Stimulated activated CD8-positive, alpha-beta memory T cell treated with anti-CD3 and anti-CD28 coated beads, Interleukin-15, amount 100 ng/mL, for 1 hour (primary cell): ENCODE results near the gene SCNM1.
"Not testable (repeated sequence)": the region's sequence is repeated elsewhere in the genome, so short reads cannot be mapped to it uniquely, and the experiment has no call there.

Source experiments
- DNase-seq: peaks from one replicate; pipeline ENCODE4 v3.0.0-alpha.2; 2020; ENCODE audit warnings: low read depth

The SCNM1 gene

DNA sequence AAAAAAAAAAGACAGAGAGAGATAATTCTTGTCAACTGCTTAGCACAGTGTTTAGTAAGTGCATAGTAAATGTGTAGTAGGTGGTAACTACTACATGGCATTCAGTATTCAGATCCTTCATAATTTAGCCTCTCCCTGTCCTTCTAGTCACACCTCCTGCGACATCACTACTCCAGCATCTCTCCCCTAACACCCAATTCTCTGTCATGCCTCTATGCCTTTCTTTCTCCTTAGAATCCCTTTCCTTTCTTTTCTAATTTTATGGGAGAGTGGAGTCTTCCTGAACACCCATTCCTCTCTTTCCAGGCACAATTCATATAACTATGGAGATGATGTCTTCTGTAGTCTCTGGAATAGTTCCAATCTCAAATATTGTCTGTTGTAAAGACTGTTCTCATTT, 27.9 kb downstream of the SCNM1 start:
- no peak for DNase-seq

GRCh38 chr1:151194894-151195594, 29.1 kb downstream of the SCNM1 start:
- DNase-seq = not testable (repeated sequence)

GRCh38 chr1:151196292-151196800, 30.4 kb downstream of the SCNM1 start:
- peak; percentile 31 for DNase-seq

GRCh38 chr1:151197863-151198253, 31.9 kb downstream of the SCNM1 start:
- no peak for DNase-seq

- DNase-seq = peak; percentile 99
These were observed 32.5 kb downstream of the SCNM1 start, which contains the start of gene PIP5K1A for GRCh38 chr1:151198254-151199127. PIP5K1A (plus strand) TSS chr1:151198552; CDS start chr1:151198997, 445 bp downstream.

DNA sequence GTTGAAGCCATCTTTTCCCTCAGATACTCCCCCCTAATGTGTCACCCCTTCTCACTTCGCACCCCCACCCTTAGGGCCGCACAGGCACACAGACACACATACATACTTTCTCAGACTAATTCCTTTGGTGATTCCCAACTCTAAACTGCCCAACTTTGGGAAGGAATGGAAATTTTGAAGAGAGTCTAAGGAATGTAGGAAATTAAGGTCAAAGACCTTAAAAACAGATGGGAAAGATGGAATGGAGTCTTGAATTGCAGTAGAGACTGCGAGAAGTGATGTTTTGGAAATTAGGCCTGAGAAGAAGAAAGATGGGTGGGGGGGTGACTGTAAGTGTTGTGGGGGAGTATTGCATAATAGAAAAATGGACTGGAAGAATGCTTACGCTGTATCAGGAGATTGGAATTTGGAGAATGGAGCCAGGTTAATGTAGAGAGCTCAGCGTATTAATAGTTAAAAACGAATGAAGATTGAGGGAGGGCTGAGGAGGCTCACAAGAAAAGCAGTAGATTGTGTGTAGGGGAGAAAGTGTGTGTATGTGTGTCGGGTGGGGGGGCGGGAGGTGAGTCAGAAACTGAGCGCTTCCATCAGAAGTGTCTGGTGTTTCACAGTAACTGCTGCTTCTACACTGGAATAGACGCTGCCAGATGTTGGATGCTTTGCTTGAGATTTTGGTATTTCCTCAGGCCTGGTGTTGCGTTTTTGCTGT, 34.1 kb downstream of the SCNM1 start:
- DNase-seq = no peak

DNA sequence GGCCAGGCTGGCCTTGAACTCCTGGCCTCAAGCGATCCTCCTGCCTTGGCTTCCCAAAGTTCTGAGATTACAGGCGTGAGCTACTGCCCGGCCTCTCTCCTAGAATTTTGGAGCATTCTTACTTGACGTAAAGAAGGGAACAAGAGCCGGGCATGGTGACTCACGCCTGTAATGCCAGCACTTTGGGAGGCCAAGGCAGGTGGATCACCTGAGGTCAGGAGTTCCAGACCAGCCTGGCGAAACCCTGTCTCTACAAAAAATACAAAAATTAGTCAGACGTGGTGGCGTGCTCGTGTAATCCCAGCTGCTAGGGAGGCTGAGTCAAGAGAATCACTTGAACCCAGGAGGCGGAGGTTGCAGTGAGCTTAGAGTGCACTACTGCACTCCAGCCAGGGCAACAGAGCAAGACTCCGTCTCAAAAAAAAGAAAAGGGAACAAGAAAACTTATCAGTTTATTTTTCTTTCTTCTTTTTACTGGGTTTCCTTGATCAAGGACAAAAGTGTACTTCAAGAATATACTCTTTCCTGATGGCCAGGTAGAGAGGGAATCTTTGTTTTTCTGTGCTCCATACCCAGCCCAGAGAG, 39.5 kb downstream of the SCNM1 start:
- DNase-seq = not testable (repeated sequence)

- DNase-seq = no peak
These were observed 44.9 kb downstream of the SCNM1 start for GRCh38 chr1:151210830-151211229.

DNA sequence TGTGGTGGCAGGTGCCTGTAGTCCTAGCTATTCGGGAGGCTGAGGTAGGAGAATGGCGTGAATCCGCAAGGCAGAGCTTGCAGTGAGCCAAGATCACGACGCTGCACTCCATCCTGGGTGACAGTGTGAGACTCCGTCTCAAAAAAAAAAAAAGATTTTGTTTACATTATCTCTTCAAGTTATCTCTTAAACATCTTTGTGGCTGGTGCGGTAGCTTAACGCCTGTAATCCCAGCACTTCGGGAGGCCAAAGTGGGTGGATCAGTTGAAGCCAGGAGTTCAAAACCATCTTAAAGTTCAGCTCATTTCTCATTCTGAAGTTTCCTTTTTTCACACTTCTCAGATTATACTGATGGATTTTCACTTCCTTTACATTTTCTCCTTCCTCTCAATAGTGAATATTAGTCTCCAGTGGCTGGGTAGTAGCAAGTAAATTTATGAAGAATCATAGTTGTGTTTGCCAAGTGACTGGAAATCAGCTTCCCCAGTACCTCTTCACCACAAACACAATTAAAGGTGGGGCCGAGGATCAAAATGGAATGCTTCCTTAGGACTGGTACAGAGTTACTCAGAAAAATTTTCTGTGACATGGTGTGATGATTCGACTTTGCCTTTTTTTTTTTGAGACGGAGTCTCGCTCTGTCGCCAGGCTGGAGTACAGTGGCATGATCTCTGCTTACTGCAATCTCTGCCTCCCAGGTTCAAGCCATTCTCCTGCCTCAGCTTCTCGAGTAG, 46.2 kb downstream of the SCNM1 start:
- DNase-seq = no peak

DNA sequence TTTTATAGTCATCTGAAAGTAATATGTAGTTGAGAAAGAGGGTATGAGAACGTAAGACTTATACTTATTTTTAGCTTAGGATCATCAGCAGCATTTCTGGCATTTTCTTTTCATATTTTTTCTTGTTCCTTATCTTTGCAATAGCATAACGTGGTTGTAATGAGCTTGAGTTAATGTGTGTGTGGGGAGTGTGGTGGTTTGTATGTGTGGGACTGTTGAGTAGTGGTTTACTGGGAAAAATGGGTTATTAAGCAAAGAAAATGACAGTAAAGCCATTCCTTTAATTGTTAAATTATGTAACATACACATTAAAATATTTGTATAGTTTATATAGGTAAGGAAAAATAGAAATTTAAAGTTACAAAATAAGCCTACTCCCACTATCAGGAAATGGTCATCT, 47.6 kb downstream of the SCNM1 start:
- DNase-seq = no peak
